K562 (cell line): ENCODE measurements around the gene SLAMF9. TPM values are rescaled to one million over a fixed set of nuclear protein-coding genes. Genes with fewer than 3 reads are reported as not detected.

Experiments
- ATAC-seq: fragments of 200-7000 bp; cut with Tn5 transposase; 3 replicates; pipeline ENCODE4 v1.9.1; 2020; ENCODE audit warnings: moderate library complexity
- BruUV-seq: library from RNA; stranded (reverse); fragments of 400-500 nt; replicated peaks from 2 replicates; lab custom pipeline; 2021; lab: Mats Ljungman, UMichigan
- CTCF ChIA-PET: fragments of 300-600 bp; formaldehyde crosslinking; extraction: SDS; loops from one replicate; lab custom pipeline; 2021; ENCODE audit warnings: low intra/inter-chr PET ratio; lab: Yijun Ruan, JAX
- POLR2A ChIA-PET: fragments of 300-600, 350-650 bp; sonication (Branson Sonifier 250); formaldehyde crosslinking; extraction: SDS; loops from one replicate; lab custom pipeline; 2021; ENCODE audit warnings: antibody characterized with exemption, inconsistent platforms; lab: Yijun Ruan, JAX
- DNase-seq, 4 experiments: peaks; one replicate each; pipeline versions ENCODE4 v3.0.0 to v3.0.0-alpha.2; 2011 to 2018; ENCODE audit warnings: low spot score in 3 of 4, mixed read lengths in 3 of 4; ENCODE audit errors: extremely low read depth in 1 of 4
- FAIRE-seq: peaks from 2 replicates; lab custom pipeline; 2011; peaks lifted over from hg19 to GRCh38; lab: Jason Lieb, UNC
- H2AFZ ChIP-seq: 2 replicates; pipeline ENCODE4 v1.6.0; 2011; ENCODE audit warnings: low read depth, low read length, control low read depth, inconsistent platforms
- H3K27ac ChIP-seq: fragments of 200-600 bp; 3 replicates; pipeline ENCODE4 v1.8.0; 2011; ENCODE audit warnings: low read depth, mild to moderate bottlenecking, control low read depth, inconsistent platforms, low read length, moderate library complexity, mixed read lengths; ENCODE audit errors: extremely low read depth
- H3K27me3 ChIP-seq, 2 experiments: fragments of 300-600 bp in 1 of 2; 2 replicates in 1 of 2; 3 replicates in 1 of 2; pipeline versions ENCODE4 v1.6.0 to v1.8.0; 2011; ENCODE audit warnings: inconsistent platforms in 2 of 2, low read length in 2 of 2, mild to moderate bottlenecking in 1 of 2, mixed read lengths in 1 of 2, moderate library complexity in 1 of 2; ENCODE audit not compliant: control insufficient read depth in 2 of 2, insufficient read depth in 2 of 2
- H3K36me3 ChIP-seq: fragments of 300-600 bp; 3 replicates; pipeline ENCODE4 v1.8.0; 2011; ENCODE audit warnings: mild to moderate bottlenecking, low read length, inconsistent platforms; ENCODE audit not compliant: control insufficient read depth, insufficient read depth
- H3K4me1 ChIP-seq, 2 experiments: fragments of 200-600 bp in 1 of 2; replicated peaks in 1 of 2; 2 replicates in 1 of 2; 3 replicates in 1 of 2; pipeline versions ENCODE4 v1.5.1 to v1.8.0; 2011; ENCODE audit warnings: inconsistent platforms in 2 of 2, low read length in 2 of 2, mild to moderate bottlenecking in 1 of 2, mixed read lengths in 1 of 2, moderate library complexity in 1 of 2; ENCODE audit not compliant: control insufficient read depth in 2 of 2, insufficient read depth in 2 of 2
- H3K4me2 ChIP-seq: 2 replicates; pipeline ENCODE4 v1.6.1; 2011; ENCODE audit warnings: low read length, control low read depth, inconsistent platforms, mixed read lengths; ENCODE audit not compliant: insufficient read depth
- H3K4me3 ChIP-seq: fragments of 200-600 bp; sonication (generic), shearing (Covaris generic); 2 replicates; pipeline ENCODE4 v1.5.1; 2016; ENCODE audit warnings: control low read depth, inconsistent platforms
- H3K79me2 ChIP-seq: fragments of 200-600 bp; 3 replicates; pipeline ENCODE4 v1.8.0; 2011; ENCODE audit warnings: low read length, inconsistent platforms; ENCODE audit not compliant: control insufficient read depth, insufficient read depth
- H3K9ac ChIP-seq, 2 experiments: 2 replicates each; pipeline versions ENCODE4 v1.6.0 to v1.6.1; 2011; ENCODE audit warnings: low read depth in 2 of 2, low read length in 2 of 2, control low read depth in 1 of 2, inconsistent platforms in 1 of 2, mild to moderate bottlenecking in 1 of 2, mixed read lengths in 1 of 2; ENCODE audit not compliant: insufficient read depth in 1 of 2
- H3K9me1 ChIP-seq: one replicate; pipeline ENCODE4 v1.6.0; 2011; ENCODE audit warnings: inconsistent platforms, mild to moderate bottlenecking, low read length, moderate library complexity; ENCODE audit not compliant: control insufficient read depth, insufficient read depth
- H3K9me3 ChIP-seq: replicated peaks from 2 replicates; pipeline ENCODE4 v1.5.1; 2011; ENCODE audit warnings: low read depth, low read length, inconsistent platforms; ENCODE audit not compliant: control insufficient read depth, insufficient read depth
- H4K20me1 ChIP-seq: replicated peaks from 2 replicates; pipeline ENCODE4 v1.6.1; 2011; ENCODE audit warnings: low read length, inconsistent platforms, mixed read lengths; ENCODE audit not compliant: control insufficient read depth, insufficient read depth
- ADNP ChIP-seq: fragments of 200-800 bp; sonication (Bioruptor generic); IDR thresholded peaks from 2 replicates; pipeline ENCODE4 v1.6.1; 2016; ENCODE audit warnings: missing genetic modification characterization, missing compliant biosample characterization
- BRD9 ChIP-seq: fragments of 450-650 bp; IDR thresholded peaks from 2 replicates; pipeline ENCODE4 v1.6.1; 2018; ENCODE audit warnings: low read depth; ENCODE audit not compliant: partially characterized antibody
- GMEB1 ChIP-seq: fragments of 250-450 bp; sonication (Bioruptor Pico); IDR thresholded peaks from 2 replicates; pipeline ENCODE4 v1.4.0; 2020; ENCODE audit warnings: mild to moderate bottlenecking
- KDM5B ChIP-seq: fragments of 200-600 bp; sonication (generic); IDR thresholded peaks from 2 replicates; pipeline ENCODE4 v1.6.1; 2012; ENCODE audit warnings: low read depth, mild to moderate bottlenecking, moderate library complexity, low read length, control low read depth, inconsistent platforms; ENCODE audit not compliant: insufficient replicate concordance
- L3MBTL2 ChIP-seq: fragments of 450-650 bp; IDR thresholded peaks from 2 replicates; pipeline ENCODE4 v1.6.1; 2016; ENCODE audit warnings: mild to moderate bottlenecking, moderate library complexity
- MAFG ChIP-seq: fragments of 450-650 bp; conservative IDR thresholded peaks from 2 replicates; pipeline ENCODE4 v1.6.1; 2016; ENCODE audit warnings: missing genetic modification characterization, missing compliant biosample characterization
- MNT ChIP-seq, 2 experiments: fragments of 450-650 bp; conservative IDR thresholded peaks; 2 replicates each; pipeline ENCODE4 v1.6.1; 2017; ENCODE audit warnings: mild to moderate bottlenecking in 2 of 2, moderate library complexity in 2 of 2
- NCOA1 ChIP-seq: fragments of 450-650 bp; IDR thresholded peaks from 2 replicates; pipeline ENCODE4 v1.6.1; 2016; ENCODE audit warnings: low read depth
- NONO ChIP-seq, 2 experiments: fragments of 200-400 bp in 1 of 2; fragments of 450-650 bp in 1 of 2; formaldehyde crosslinking in 1 of 2; IDR thresholded peaks; 2 replicates each; pipeline ENCODE4 v1.6.1; 2017; ENCODE audit warnings: low read depth in 2 of 2, mild to moderate bottlenecking in 2 of 2, moderate library complexity in 2 of 2, low read length in 1 of 2
- PATZ1 ChIP-seq: fragments of 250-450 bp; sonication (Bioruptor Pico); IDR thresholded peaks from 2 replicates; pipeline ENCODE4 v1.5.0; 2020; ENCODE audit warnings: mild to moderate bottlenecking, borderline replicate concordance
- PRPF4 ChIP-seq: fragments of 200-400 bp; formaldehyde crosslinking; IDR thresholded peaks from one replicate; pipeline ENCODE4 v1.6.1; 2017; ENCODE audit warnings: low read length, low read depth, mild to moderate bottlenecking; ENCODE audit not compliant: insufficient read depth, poor library complexity, severe bottlenecking
- RBM14 ChIP-seq: fragments of 200-400 bp; formaldehyde crosslinking; IDR thresholded peaks from 2 replicates; pipeline ENCODE4 v1.6.1; 2018; ENCODE audit warnings: low read depth, mild to moderate bottlenecking, low read length, moderate library complexity, borderline replicate concordance; ENCODE audit not compliant: insufficient read depth
- RBM25 ChIP-seq: fragments of 200-400 bp; formaldehyde crosslinking; IDR thresholded peaks from 2 replicates; pipeline ENCODE4 v1.6.1; 2018; ENCODE audit warnings: low read length, low read depth, moderate library complexity; ENCODE audit not compliant: severe bottlenecking
- SUPT5H ChIP-seq: fragments of 450-650 bp; IDR thresholded peaks from 2 replicates; pipeline ENCODE4 v1.6.1; 2016
- ZNF75A ChIP-seq: fragments of 450-650 bp; formaldehyde crosslinking; IDR thresholded peaks from 2 replicates; pipeline ENCODE4 v1.4.0; 2020; ENCODE audit warnings: mild to moderate bottlenecking
- WGBS: fragments of 100-300 bp; shearing (Covaris generic); methylation state at CpG from one replicate; pipeline ENCODE4 v1.1.6; 2016; ENCODE audit warnings: low coverage, mixed read lengths; ENCODE audit not compliant: insufficient coverage; ENCODE audit errors: missing lambda C conversion rate; 5-methylcytosine and 5-hydroxymethylcytosine counted together
- in situ Hi-C: fragments of 300-500 bp; cut with MboI; formaldehyde crosslinking; loops from 4 replicates; pipeline ENCODE4 v1.15.0; 2018; ENCODE audit warnings: inconsistent platforms, mixed read lengths
- intact Hi-C: fragments of 100-400 bp; cut with micrococcal nuclease; formaldehyde crosslinking; loops from 2 replicates; pipeline ENCODE4 v1.14.2; 2022
- polyA plus RNA-seq, 8 experiments: library from polyadenylated mRNA; depleted of rRNA in 4 of 8; stranded (reverse) in 5 of 8; unstranded in 3 of 8; fragments of >200 nt; fragmentation: Nextera tagmentation in 2 of 8; fragmentation: Illumina TruSeq in 1 of 8; extraction: Ambion mirVana in 2 of 8; extraction: Trizol in 1 of 8; gene quantifications; 2 replicates each; pipeline versions ENCODE4 v1.2.1 to v1.2.3, GENCODE V29; 2011 to 2014; ENCODE audit warnings: inconsistent platforms in 1 of 8, missing spikeins in 1 of 8
- total RNA-seq, 7 experiments: library from RNA; depleted of rRNA in 6 of 7; stranded (reverse); fragments of >200 nt in 6 of 7; fragmentation: Illumina TruSeq in 2 of 7; extraction: Trizol in 2 of 7; gene quantifications; 2 replicates each; pipeline versions ENCODE4 v1.2.1 to v1.2.3, GENCODE V29; 2011 to 2021; ENCODE audit warnings: low replicate concordance in 1 of 7

The SLAMF9 gene
- total and polyA plus RNA-seq, 9 of the 15 experiments (the other 6 are each of a cell fraction or from before 2014, with no cell fraction given) = 0.13 to 0.21 TPM; not detected in 7

GRCh38 chr1:159915571-159916241, 38.3 kb downstream of the SLAMF9 start:
- BruUV-seq = no TSS peak
- Histone ChIP-seq H3K9me1 (peaks cover 3% of the 10 kb centered on the region), H3K27ac (no peak overlapping the region), H3K4me1 (peaks cover 9 to 14% of the 10 kb centered on the region in 2 experiments), H2AFZ (no peak overlapping the region), H3K9ac (no peak overlapping the region), H3K4me3 (no peak overlapping the region), H4K20me1 (peaks cover 8% of the 10 kb centered on the region), H3K4me2 (no peak overlapping the region), H3K9me3 (no peaks in the 10 kb centered on the region), H3K36me3 (peaks cover 47% of the 10 kb centered on the region), H3K27me3 (no peaks in the 10 kb centered on the region), H3K79me2 (peaks cover 13% of the 10 kb centered on the region)
- ChIA-PET POLR2A (interaction anchor here (0.6 to 4.1 kb wide), 9 partner anchors 8 to 749 kb away, joined by 3 to 35 read pairs (median 5); partner anchors contain the start of gene TAGLN2), CTCF (no interaction called here)
- FAIRE-seq (no peak), DNase-seq (no peak), ATAC-seq (peak; percentile 12)
- in situ Hi-C loops (no loop called here), intact Hi-C loops (no loop called here)
- 64% methylated on average over 5 of the region's 5 CpGs for WGBS
- TF ChIP-seq MAFG (tag) = no peak
- no peak for TF ChIP-seq NCOA1
- TF ChIP-seq ZNF75A (CRISPR knock-in tag) = no peak
- no peak for TF ChIP-seq RBM25
- no peak for TF ChIP-seq RBM14
- TF ChIP-seq MNT (conservative IDR thresholded peaks at IDR 0.05) = no peak
- no peak for TF ChIP-seq NONO (IDR thresholded peaks at IDR 0.05; ENCODE audit: low read depth in 2 of 2, low read length in 1 of 2)
- TF ChIP-seq KDM5B = no peak
- no peak for TF ChIP-seq L3MBTL2
- TF ChIP-seq PATZ1 (CRISPR knock-in tag) = no peak
- TF ChIP-seq GMEB1 (CRISPR knock-in tag) = no peak
- no peak for TF ChIP-seq PRPF4
- TF ChIP-seq BRD9 = no peak
- TF ChIP-seq SUPT5H = 0 out of 2 replicates have a peak, but pooled peaks have one; percentile 41
- no peak for TF ChIP-seq ADNP
